Central memory CD8-positive, alpha-beta T cell (primary cell): ENCODE data around the gene PHF20.
"Not testable (repeated sequence)": the region's sequence is repeated elsewhere in the genome, so short reads cannot be mapped to it uniquely, and the experiment has no call there.

ENCODE experiments used
- ATAC-seq: fragments of 150-1000 bp; cut with Tn5 transposase; replicated peaks from 2 replicates; pipeline ENCODE4 v1.10.0; 2022; ENCODE audit warnings: mild to moderate bottlenecking, moderate FRiP score, moderate number of reproducible peaks; ENCODE audit not compliant: poor library complexity, severe bottlenecking; ENCODE audit errors: extremely low read depth
- DNase-seq, 2 donors: peaks; one replicate each; pipeline ENCODE4 v3.0.0; 2021; ENCODE audit warnings: low spot score in 2 of 2
- H3K27ac Mint-ChIP-seq: one replicate; pipeline ENCODE4 v1.8.0; 2022; ENCODE audit warnings: low read depth, mild to moderate bottlenecking, moderate library complexity, mixed read lengths
- H3K27me3 Mint-ChIP-seq: one replicate; pipeline ENCODE4 v1.8.0; 2022; ENCODE audit warnings: mixed read lengths
- H3K36me3 Mint-ChIP-seq: one replicate; pipeline ENCODE4 v1.8.0; 2022; ENCODE audit warnings: mild to moderate bottlenecking, moderate library complexity, mixed read lengths; ENCODE audit not compliant: insufficient read depth
- H3K4me1 Mint-ChIP-seq: one replicate; pipeline ENCODE4 v1.8.0; 2022; ENCODE audit warnings: mixed read lengths
- H3K4me3 Mint-ChIP-seq: one replicate; pipeline ENCODE4 v1.8.0; 2022; ENCODE audit warnings: mild to moderate bottlenecking, moderate library complexity, mixed read lengths
- H3K9me3 Mint-ChIP-seq: one replicate; pipeline ENCODE4 v1.8.0; 2022; ENCODE audit warnings: mixed read lengths

The PHF20 gene

DNA sequence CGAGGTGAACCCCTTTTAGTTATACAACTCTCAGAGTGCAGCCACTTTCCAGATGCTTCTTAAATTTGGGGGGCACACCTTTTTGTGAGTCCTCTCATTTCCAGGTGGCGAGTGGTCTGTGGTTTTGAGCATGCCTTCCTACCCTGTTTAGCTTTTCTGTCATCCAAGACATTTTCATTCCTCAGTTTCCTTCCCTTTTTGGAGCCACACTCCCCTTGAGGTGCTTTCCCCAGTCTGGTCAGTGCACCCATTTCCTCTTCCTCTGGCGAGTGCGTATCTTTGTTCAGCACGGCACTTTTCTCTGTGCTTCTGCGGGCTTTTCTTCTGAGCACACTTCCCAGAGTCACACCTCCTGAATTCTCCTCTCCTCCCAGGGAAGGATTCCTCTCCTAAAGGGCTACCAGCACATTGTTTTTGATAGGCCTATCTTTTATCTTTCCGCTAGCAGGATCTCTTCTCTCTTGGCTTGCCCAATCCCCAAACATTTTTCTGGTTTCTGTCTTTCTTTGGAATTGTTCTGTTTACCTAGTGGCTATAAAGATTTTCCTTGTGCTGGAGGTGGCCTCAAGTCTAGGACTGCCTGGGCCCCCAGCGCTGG lies 1.4 kb downstream of the PHF20 start:
- peak overlapping the region; percentile 94 for H3K27ac Mint-ChIP-seq
- peaks cover 35% of the 10 kb centered on the region for H3K36me3 Mint-ChIP-seq
- no peaks in the 10 kb centered on the region for H3K27me3 Mint-ChIP-seq
- H3K4me1 Mint-ChIP-seq = peaks cover 68% of the 10 kb centered on the region
- H3K4me3 Mint-ChIP-seq = peak overlapping the region; percentile 85
- ATAC-seq (no peak), DNase-seq (peak in 1 of 2 donors; percentile 12)
- H3K9me3 Mint-ChIP-seq = no peaks in the 10 kb centered on the region

DNA sequence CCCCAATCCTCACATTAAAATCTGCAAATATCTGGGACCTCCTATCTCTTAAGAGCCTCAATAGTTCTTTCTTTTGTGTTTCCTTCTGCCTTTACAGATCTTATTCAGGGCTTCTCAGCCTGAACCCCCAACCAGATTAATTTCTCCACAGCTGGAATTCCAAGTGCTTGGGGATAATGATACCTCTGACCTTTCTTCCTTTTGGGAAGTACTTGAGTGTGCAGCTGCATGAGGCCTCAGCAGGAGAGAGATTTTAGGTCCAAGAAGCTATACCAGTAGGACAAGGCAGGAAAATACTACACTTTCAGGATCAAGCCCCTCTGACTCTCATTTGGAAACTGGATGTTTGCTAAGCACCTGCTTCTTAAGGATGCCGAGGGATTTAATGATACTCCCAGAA lies 2.6 kb downstream of the PHF20 start:
- no peaks in the 10 kb centered on the region for H3K9me3 Mint-ChIP-seq
- H3K4me3 Mint-ChIP-seq = peak overlapping the region; percentile 85
- H3K27me3 Mint-ChIP-seq = no peaks in the 10 kb centered on the region
- DNase-seq (no peak), ATAC-seq (no peak)
- H3K27ac Mint-ChIP-seq = peak overlapping the region; percentile 94
- H3K4me1 Mint-ChIP-seq = peaks cover 63% of the 10 kb centered on the region
- H3K36me3 Mint-ChIP-seq = peaks cover 42% of the 10 kb centered on the region

DNA sequence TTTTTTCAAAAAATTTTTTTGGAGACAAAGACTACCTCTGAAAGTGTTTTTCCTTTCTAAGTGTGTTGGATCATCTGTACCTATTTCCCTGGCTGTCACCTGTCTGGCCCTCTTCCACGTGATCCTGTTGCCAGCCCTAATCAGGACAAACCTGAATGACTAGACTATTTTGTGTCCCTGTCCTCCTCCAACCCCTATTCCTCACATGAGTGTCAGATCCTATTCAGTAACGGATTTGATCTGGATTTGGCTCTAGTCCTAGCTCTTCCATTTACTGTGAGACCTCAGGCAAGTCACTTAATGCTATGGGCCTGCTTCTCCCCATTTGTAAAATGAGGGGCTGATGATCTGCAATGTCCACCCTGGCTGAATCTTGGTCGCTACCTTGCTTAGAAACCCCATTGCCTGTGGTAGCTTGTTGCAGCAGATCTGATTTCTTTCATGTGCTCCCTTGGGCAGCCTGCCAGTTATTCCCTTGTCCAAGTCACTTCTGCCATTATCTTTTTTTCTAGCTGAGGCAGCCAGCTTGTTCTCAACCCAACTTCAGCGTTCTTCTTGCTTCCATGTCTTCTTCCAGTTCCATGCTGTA lies 4.8 kb downstream of the PHF20 start:
- peak overlapping the region; percentile 16 for H3K4me3 Mint-ChIP-seq

DNA sequence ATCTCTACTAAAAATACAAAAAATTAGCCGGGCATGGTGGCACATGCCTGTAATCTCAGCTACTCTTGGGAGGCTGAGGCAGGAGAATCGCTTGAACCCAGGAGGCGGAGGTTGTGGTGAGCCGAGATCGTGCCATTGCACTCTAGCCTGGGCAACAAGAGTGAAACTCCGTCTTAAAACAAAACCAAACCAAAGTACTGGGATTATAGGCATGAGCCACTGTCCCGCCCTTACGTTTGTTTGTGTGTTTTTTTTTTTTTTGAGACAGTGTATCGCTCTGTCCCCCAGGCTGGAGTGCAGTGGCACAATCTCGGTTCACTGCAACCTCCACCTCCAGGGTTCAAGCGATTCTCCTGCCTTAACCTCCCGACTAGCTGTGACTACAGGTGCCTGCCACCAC lies 12.0 kb downstream of the PHF20 start:
- H3K27ac Mint-ChIP-seq, DNase-seq, H3K4me3 Mint-ChIP-seq, H3K27me3 Mint-ChIP-seq, H3K9me3 Mint-ChIP-seq, ATAC-seq: not testable (repeated sequence)
- Mint-ChIP-seq H3K36me3 (peaks cover 36% of the 10 kb centered on the region), H3K4me1 (peaks cover 17% of the 10 kb centered on the region)

More for the DNA sequence above, 4.8 kb downstream of the PHF20 start:
- ATAC-seq (no peak), DNase-seq (no peak)
- Mint-ChIP-seq H3K4me1 (peaks cover 59% of the 10 kb centered on the region), H3K27me3 (no peaks in the 10 kb centered on the region), H3K9me3 (no peaks in the 10 kb centered on the region), H3K27ac (peak overlapping the region; percentile 71), H3K36me3 (peaks cover 49% of the 10 kb centered on the region)

DNA sequence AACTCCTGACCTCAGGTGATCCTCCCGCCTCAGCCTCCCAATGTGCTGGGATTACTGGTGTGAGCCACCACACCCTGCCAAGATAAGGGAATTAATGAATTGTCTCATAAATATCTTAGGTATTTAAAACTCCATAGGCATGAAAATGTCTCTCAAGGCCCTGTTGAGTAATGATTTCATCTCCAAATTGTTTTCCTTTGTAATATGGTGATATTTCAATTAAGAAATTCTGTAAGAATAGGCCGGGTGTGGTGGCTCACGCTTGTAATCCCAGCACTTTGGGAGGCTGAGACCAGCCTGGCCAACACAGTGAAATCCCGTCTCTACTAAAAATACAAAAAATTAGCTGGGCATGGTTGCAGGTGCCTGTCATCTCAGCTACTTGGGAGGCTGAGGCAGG lies 13.7 kb downstream of the PHF20 start:
- H3K9me3 Mint-ChIP-seq, H3K4me3 Mint-ChIP-seq, ATAC-seq, H3K27me3 Mint-ChIP-seq, H3K27ac Mint-ChIP-seq, DNase-seq: not testable (repeated sequence)
- Mint-ChIP-seq H3K36me3 (peaks cover 29% of the 10 kb centered on the region), H3K4me1 (peaks cover 17% of the 10 kb centered on the region)

DNA sequence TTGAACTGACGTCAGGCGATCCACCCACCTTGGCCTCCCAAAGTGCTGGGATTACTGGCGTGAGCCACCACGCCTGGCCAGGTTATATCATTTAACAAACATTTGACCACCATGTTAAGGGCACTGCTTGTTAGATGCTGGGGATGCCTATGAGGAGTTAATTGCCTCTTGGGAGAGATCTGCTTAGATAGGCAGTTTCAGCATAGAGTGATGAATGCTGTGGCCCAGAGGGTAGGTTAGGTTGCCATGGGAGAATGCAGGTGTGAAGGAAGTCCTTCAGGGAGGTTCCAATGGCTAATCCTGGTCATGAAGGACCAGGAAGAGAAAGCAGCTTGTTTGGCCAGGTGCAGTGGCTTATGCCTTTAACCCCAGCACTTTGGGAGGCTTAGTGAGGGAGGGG lies 17.0 kb downstream of the PHF20 start:
- H3K4me3 Mint-ChIP-seq = no peak overlapping the region
- H3K36me3 Mint-ChIP-seq = peaks cover 19% of the 10 kb centered on the region
- no peak for DNase-seq
- no peaks in the 10 kb centered on the region for H3K27me3 Mint-ChIP-seq
- H3K4me1 Mint-ChIP-seq = peaks cover 12% of the 10 kb centered on the region
- H3K9me3 Mint-ChIP-seq = no peaks in the 10 kb centered on the region
- ATAC-seq = no peak
- H3K27ac Mint-ChIP-seq = no peak overlapping the region

DNA sequence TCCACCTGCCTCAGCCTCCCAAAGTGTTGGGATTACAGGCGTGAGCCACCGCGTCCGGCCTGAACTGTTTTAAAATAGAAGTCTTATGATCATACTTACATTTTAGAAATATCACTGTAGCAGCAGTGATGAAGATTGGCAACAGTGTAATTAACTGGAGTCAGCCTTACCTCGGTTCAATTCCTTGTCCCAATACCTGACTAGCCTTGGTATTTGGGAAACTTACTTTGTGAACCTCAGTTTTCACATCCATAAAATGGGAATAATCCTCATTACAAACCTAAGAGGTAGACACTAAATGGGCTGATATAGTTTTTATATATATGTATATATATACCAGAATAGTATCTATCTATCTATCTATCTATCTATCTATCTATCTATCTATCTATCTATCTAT lies 19.3 kb downstream of the PHF20 start:
- DNase-seq = no peak
- H3K4me1 Mint-ChIP-seq = peaks cover 19% of the 10 kb centered on the region
- H3K27me3 Mint-ChIP-seq = no peaks in the 10 kb centered on the region
- peak overlapping the region; percentile 20 for H3K27ac Mint-ChIP-seq
- ATAC-seq = no peak
- peaks cover 21% of the 10 kb centered on the region for H3K36me3 Mint-ChIP-seq
- H3K9me3 Mint-ChIP-seq = no peaks in the 10 kb centered on the region
- H3K4me3 Mint-ChIP-seq = no peak overlapping the region

DNA sequence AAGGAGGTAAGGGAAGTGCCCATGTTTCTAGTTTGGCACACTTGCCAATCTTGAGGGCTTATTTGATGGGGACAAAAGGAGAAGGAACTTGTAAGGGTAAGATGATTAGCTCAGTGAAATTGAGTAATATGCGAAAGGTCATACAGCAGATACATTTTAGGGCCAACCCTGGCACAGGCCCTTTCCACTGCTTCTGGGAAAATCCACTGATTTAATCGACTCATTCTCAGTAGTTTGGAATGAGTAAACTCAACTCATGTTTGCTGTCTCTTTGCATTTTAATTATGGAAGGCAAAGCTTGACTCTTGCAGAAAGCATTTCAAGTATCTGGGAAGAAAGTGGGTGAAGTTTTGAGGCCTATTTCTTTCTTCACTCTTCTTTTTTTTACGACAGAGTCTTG lies 20.0 kb downstream of the PHF20 start:
- H3K4me3 Mint-ChIP-seq = no peak overlapping the region
- peak overlapping the region; percentile 20 for H3K27ac Mint-ChIP-seq
- ATAC-seq = no peak

DNA sequence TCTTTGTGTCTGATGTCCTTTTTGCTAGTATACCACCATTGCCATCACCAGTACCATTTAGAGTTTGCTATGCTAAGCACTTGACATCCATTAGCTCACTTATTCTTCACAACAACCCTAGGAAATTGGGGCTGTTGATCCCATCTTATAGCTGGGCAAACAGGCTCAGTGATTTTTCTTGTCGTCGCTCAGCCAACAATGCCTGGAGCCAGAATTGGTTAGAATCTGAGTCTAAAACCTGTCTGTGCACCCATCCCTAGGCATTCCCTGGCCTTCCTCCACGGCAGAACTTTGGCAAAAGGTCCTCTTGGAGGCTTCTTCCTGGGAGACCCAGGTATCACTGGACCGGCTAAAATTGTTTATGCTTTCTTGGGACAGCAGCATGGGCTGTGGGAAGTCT lies 20.9 kb downstream of the PHF20 start:
- H3K4me1 Mint-ChIP-seq = peaks cover 25% of the 10 kb centered on the region
- peak overlapping the region; percentile 13 for H3K27ac Mint-ChIP-seq
- H3K9me3 Mint-ChIP-seq = no peaks in the 10 kb centered on the region

More for the DNA sequence above, 20.0 kb downstream of the PHF20 start:
- Mint-ChIP-seq H3K4me1 (peaks cover 25% of the 10 kb centered on the region), H3K9me3 (no peaks in the 10 kb centered on the region), H3K27me3 (no peaks in the 10 kb centered on the region), H3K36me3 (peaks cover 23% of the 10 kb centered on the region)
- DNase-seq = no peak

DNA sequence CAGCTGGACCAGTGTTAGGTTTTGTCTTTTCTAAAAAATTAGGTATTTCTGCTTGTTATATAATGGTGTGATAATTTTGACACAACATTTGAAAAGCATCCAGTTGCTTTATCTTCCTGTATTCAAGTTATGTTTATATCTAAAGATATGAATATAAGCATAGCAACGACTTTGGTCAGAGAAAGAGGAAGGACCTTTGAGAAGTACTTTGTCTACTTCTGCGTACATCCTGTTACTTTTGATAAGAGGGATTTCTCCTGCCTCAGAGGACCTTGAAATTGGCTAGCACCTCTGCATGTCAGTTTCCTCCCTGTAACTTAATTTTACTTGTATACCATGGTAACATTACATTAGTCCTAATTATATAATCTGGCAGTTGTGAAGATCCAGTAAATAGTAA lies 24.8 kb downstream of the PHF20 start:
- peak overlapping the region; percentile 89 for H3K27ac Mint-ChIP-seq
- peaks cover 30% of the 10 kb centered on the region for H3K4me1 Mint-ChIP-seq
- no peaks in the 10 kb centered on the region for H3K9me3 Mint-ChIP-seq
- H3K4me3 Mint-ChIP-seq = peak overlapping the region; percentile 18
- ATAC-seq (peak; percentile 89), DNase-seq (peak in 1 of 2 donors; percentile 27)
- no peaks in the 10 kb centered on the region for H3K27me3 Mint-ChIP-seq
- peaks cover 19% of the 10 kb centered on the region for H3K36me3 Mint-ChIP-seq

More for the DNA sequence above, 20.9 kb downstream of the PHF20 start:
- peaks cover 19% of the 10 kb centered on the region for H3K36me3 Mint-ChIP-seq
- H3K27me3 Mint-ChIP-seq = no peaks in the 10 kb centered on the region
- ATAC-seq = no peak
- DNase-seq = no peak
- no peak overlapping the region for H3K4me3 Mint-ChIP-seq

DNA sequence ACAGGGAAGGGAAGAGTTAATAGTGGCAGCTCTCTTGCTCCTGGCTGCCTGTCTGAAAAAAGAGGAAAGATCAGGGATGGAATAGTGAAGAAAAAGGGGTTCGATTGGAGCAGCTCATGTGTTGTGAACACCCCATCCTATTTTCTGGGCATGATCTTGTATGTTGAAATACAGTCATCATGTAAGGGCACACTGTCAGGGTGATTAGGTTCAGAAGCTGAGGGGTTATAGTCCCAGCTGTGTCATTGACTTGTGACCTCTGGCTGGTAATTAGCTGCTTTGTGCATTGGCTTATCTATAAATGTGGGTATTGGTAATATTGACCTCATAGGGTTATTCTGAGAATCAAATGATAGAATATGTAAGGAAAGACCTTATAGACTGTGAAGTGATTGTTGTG lies 30.1 kb downstream of the PHF20 start:
- no peaks in the 10 kb centered on the region for H3K9me3 Mint-ChIP-seq
- H3K4me3 Mint-ChIP-seq = no peak overlapping the region
- DNase-seq (no peak), ATAC-seq (no peak)
- H3K4me1 Mint-ChIP-seq = peaks cover 22% of the 10 kb centered on the region
- H3K36me3 Mint-ChIP-seq = peaks cover 48% of the 10 kb centered on the region
- H3K27me3 Mint-ChIP-seq = no peaks in the 10 kb centered on the region
- H3K27ac Mint-ChIP-seq = peak overlapping the region; percentile 76

DNA sequence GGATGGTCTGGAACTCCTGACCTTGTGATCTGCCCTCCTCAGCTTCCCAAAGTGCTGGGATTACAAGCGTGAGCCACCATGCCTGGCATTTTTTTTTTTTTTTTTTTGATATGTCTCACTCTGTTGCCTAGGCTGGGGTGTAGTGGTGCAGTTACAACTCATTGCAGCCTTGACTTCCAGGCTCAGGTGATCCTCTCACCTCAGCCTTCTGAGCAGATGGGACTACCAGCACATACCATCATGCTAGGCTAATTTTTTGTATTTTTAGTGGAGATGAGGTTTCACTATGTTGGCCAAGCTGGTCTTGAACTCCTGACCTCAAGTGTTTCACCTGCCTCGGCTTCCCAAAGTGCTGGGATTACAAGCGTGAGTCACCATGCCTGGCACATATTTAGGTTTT lies 34.3 kb downstream of the PHF20 start:
- no peak overlapping the region for H3K4me3 Mint-ChIP-seq
- no peak for DNase-seq
- peaks cover 64% of the 10 kb centered on the region for H3K36me3 Mint-ChIP-seq
- no peaks in the 10 kb centered on the region for H3K9me3 Mint-ChIP-seq
- H3K27me3 Mint-ChIP-seq = no peaks in the 10 kb centered on the region
- H3K4me1 Mint-ChIP-seq = peaks cover 23% of the 10 kb centered on the region
- no peak for ATAC-seq
- no peak overlapping the region for H3K27ac Mint-ChIP-seq

DNA sequence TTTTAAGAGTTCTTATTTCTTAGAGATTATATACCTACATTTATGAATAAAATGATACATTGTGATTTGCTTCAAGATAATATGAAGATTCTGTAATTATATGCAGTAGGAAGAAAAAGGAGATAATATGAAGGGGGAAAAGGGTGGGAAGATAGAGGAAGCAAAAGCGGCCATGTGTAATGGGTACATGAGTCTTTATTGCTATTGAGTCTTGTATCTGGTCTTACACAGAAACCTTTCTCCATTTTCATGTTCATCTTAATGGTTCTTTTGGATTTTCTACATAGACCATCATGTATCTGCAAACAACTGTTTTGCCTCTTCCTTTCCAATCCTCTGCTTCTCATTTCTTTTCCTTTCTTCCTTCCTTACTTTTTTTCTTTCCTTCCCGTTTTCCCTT lies 36.1 kb downstream of the PHF20 start:
- Mint-ChIP-seq H3K27me3 (no peaks in the 10 kb centered on the region), H3K27ac (peak overlapping the region; percentile 7)

More for the DNA sequence above, 36.1 kb downstream of the PHF20 start:
- Mint-ChIP-seq H3K4me3 (no peak overlapping the region), H3K4me1 (peaks cover 12% of the 10 kb centered on the region), H3K9me3 (no peaks in the 10 kb centered on the region), H3K36me3 (peaks cover 61% of the 10 kb centered on the region)
- ATAC-seq (no peak), DNase-seq (no peak)
